Measurements from ENCODE around the gene RSU1. TPM values are rescaled to one million over a fixed set of nuclear protein-coding genes. Genes with fewer than 3 reads are reported as not detected.
A peak's percentile ranks its signal among the peaks of the same experiment; 100 is the strongest.

RSU1 gene
- total RNA-seq, 1 donor, result 94.1 TPM

DNA sequence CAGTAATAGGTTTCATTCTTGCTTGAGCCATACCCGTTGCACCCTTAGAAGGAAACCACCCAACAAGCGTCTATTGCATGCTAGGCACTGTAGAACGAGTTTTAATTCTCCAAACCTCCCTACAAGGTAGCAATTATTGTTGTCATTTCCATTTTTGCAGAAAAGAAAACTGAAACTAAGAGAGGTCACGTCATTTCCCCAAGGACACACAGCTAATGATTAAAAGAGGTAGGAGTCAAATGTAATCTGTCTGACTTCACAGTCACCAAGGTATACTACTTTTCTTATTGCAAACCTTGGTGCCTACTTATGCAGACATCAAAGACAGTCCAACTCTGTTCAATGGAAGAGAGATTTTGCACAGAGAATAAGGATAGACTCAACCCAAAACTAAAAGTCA lies 246.5 kb downstream of the RSU1 start:
- Histone ChIP-seq H3K4me1 (ENCODE audit: insufficient read depth, low read length) (no peaks in the 10 kb centered on the region), H3K4me2 (ENCODE audit: insufficient read depth, low read length) (no peak overlapping the region), H3K27ac (ENCODE audit: low read depth, low read length) (no peak overlapping the region), H3K79me2 (ENCODE audit: insufficient read depth, low read length) (no peaks in the 10 kb centered on the region), H4K20me1 (ENCODE audit: insufficient read depth, low read length) (no peaks in the 10 kb centered on the region), H2AFZ (ENCODE audit: low read length) (no peak overlapping the region), H3K27me3 (ENCODE audit: insufficient read depth, low read length) (no peaks in the 10 kb centered on the region), H3K4me3 (ENCODE audit: insufficient read depth, low read length) (no peak overlapping the region), H3K36me3 (ENCODE audit: insufficient read depth, low read length) (no peaks in the 10 kb centered on the region), H3K9me3 (ENCODE audit: low read depth, low read length) (no peaks in the 10 kb centered on the region)
- TF ChIP-seq, protein P1, sequence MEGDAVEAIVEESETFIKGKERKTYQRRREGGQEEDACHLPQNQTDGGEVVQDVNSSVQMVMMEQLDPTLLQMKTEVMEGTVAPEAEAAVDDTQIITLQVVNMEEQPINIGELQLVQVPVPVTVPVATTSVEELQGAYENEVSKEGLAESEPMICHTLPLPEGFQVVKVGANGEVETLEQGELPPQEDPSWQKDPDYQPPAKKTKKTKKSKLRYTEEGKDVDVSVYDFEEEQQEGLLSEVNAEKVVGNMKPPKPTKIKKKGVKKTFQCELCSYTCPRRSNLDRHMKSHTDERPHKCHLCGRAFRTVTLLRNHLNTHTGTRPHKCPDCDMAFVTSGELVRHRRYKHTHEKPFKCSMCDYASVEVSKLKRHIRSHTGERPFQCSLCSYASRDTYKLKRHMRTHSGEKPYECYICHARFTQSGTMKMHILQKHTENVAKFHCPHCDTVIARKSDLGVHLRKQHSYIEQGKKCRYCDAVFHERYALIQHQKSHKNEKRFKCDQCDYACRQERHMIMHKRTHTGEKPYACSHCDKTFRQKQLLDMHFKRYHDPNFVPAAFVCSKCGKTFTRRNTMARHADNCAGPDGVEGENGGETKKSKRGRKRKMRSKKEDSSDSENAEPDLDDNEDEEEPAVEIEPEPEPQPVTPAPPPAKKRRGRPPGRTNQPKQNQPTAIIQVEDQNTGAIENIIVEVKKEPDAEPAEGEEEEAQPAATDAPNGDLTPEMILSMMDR (IDR thresholded peaks at IDR 0.05; ENCODE audit: extremely low read depth, low read depth, low read length), result no peak
- no peak for DNase-seq (ENCODE audit: insufficient read length, low spot score, missing footprints)

DNA sequence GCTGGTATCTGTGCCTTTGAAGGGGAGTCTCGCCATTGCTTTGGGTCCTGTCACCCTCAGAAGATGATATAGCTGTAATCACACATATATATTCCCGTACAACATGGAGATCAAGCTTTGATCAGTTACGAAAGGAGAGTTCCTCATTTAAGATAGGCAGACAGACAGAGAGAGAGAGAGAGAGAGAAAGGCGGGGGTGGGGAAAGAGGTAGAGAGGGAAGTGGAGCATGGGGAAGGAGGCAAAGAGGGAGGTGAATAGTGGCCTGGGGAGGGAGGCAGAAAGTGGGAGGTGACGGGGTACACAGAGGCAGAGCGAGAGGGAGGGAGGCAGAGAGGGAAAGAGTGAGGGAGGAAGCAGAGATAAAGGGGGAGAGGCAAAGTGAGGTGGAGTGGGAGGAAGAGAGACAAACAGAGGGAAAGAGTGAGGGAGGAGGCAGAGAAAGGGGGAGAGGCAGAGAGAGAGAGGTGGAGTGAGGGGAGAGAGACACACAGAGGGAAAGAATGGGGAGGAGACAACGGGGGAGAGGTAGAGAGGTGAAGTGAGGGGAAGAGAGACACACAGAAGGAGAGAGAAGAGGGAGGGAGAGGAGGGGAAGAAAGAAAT lies 250.9 kb downstream of the RSU1 start:
- H4K20me1 ChIP-seq (ENCODE audit: insufficient read depth, low read length), result no peaks in the 10 kb centered on the region

DNA sequence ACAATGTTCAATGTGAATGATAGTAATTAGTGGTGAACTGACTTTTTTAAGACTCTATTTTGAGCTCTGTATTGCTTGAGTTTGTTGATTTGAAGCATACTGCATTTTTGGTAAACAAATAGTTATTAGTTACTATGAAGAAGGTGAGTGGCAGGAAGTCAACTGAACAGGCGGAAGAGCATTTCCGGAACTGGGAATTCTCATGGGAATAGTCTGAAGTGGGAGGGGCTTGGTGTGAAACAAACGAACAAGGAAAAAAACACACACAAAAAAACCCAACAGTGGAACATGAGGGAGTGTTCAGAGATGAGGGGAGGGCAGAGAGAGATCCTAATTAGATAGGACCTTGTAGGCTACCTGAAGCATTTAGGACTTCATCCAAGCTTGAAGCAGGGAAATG lies 251.6 kb downstream of the RSU1 start:
- no peak overlapping the region for H3K27ac ChIP-seq (ENCODE audit: low read depth, low read length)
- no peaks in the 10 kb centered on the region for H4K20me1 ChIP-seq (ENCODE audit: insufficient read depth, low read length)
- DNase-seq (ENCODE audit: insufficient read length, low spot score, missing footprints), result no peak
- H3K36me3 ChIP-seq (ENCODE audit: insufficient read depth, low read length), result no peaks in the 10 kb centered on the region
- no peaks in the 10 kb centered on the region for H3K9me3 ChIP-seq (ENCODE audit: low read depth, low read length)
- H3K4me3 ChIP-seq (ENCODE audit: insufficient read depth, low read length), result no peak overlapping the region
- H3K27me3 ChIP-seq (ENCODE audit: insufficient read depth, low read length), result no peaks in the 10 kb centered on the region
- no peak overlapping the region for H2AFZ ChIP-seq (ENCODE audit: low read length)
- no peak overlapping the region for H3K4me2 ChIP-seq (ENCODE audit: insufficient read depth, low read length)
- TF ChIP-seq, protein P1 (IDR thresholded peaks at IDR 0.05; ENCODE audit: extremely low read depth, low read depth, low read length), result no peak
- H3K4me1 ChIP-seq (ENCODE audit: insufficient read depth, low read length), result no peaks in the 10 kb centered on the region
- no peaks in the 10 kb centered on the region for H3K79me2 ChIP-seq (ENCODE audit: insufficient read depth, low read length)

More for the DNA sequence above, 250.9 kb downstream of the RSU1 start:
- H3K79me2 ChIP-seq (ENCODE audit: insufficient read depth, low read length), result no peaks in the 10 kb centered on the region
- H3K4me2 ChIP-seq (ENCODE audit: insufficient read depth, low read length), result peak overlapping the region; percentile 57
- DNase-seq (ENCODE audit: insufficient read length, low spot score, missing footprints), result no peak
- no peaks in the 10 kb centered on the region for H3K4me1 ChIP-seq (ENCODE audit: insufficient read depth, low read length)
- no peak overlapping the region for H2AFZ ChIP-seq (ENCODE audit: low read length)
- H3K36me3 ChIP-seq (ENCODE audit: insufficient read depth, low read length), result no peaks in the 10 kb centered on the region
- H3K27me3 ChIP-seq (ENCODE audit: insufficient read depth, low read length), result no peaks in the 10 kb centered on the region
- H3K9me3 ChIP-seq (ENCODE audit: low read depth, low read length), result no peaks in the 10 kb centered on the region
- H3K4me3 ChIP-seq (ENCODE audit: insufficient read depth, low read length), result peak overlapping the region; percentile 48
- TF ChIP-seq, protein P1 (IDR thresholded peaks at IDR 0.05; ENCODE audit: extremely low read depth, low read depth, low read length), result no peak
- H3K27ac ChIP-seq (ENCODE audit: low read depth, low read length), result no peak overlapping the region

- Histone ChIP-seq H4K20me1 (ENCODE audit: insufficient read depth, low read length) (no peaks in the 10 kb centered on the region), H3K27ac (ENCODE audit: low read depth, low read length) (no peak overlapping the region), H3K4me2 (ENCODE audit: insufficient read depth, low read length) (no peak overlapping the region), H3K27me3 (ENCODE audit: insufficient read depth, low read length) (no peaks in the 10 kb centered on the region), H3K4me1 (ENCODE audit: insufficient read depth, low read length) (no peaks in the 10 kb centered on the region), H3K4me3 (ENCODE audit: insufficient read depth, low read length) (no peak overlapping the region), H3K9me3 (ENCODE audit: low read depth, low read length) (no peaks in the 10 kb centered on the region), H3K36me3 (ENCODE audit: insufficient read depth, low read length) (no peaks in the 10 kb centered on the region), H3K79me2 (ENCODE audit: insufficient read depth, low read length) (no peaks in the 10 kb centered on the region), H2AFZ (ENCODE audit: low read length) (no peak overlapping the region)
- TF ChIP-seq, protein P1 (IDR thresholded peaks at IDR 0.05; ENCODE audit: extremely low read depth, low read depth, low read length), result no peak
- DNase-seq (ENCODE audit: insufficient read length, low spot score, missing footprints), result no peak
Observed at GRCh38 chr10:16562891-16563290, 254.3 kb downstream of the RSU1 start.
